HepG2 (cell line): ENCODE results near the gene HIRA. TPM values are rescaled to one million over a fixed set of nuclear protein-coding genes. Genes with fewer than 3 reads are reported as not detected.

ENCODE experiments used
- ATAC-seq: fragments of 200-7000 bp; cut with Tn5 transposase; 3 replicates; pipeline ENCODE4 v1.9.1; 2020; ENCODE audit warnings: mild to moderate bottlenecking, moderate library complexity
- BruUV-seq: library from RNA; stranded (reverse); fragments of 400-500 nt; replicated peaks from 2 replicates; lab custom pipeline; 2021; lab: Mats Ljungman, UMichigan
- CTCF ChIA-PET: fragments of 300-600 bp; formaldehyde crosslinking; extraction: SDS; loops from one replicate; lab custom pipeline; 2021; ENCODE audit warnings: low total read pairs, inconsistent platforms, low intra/inter-chr PET ratio; lab: Yijun Ruan, JAX
- POLR2A ChIA-PET: fragments of 350-600 bp; sonication (Branson Sonifier 250); formaldehyde crosslinking; loops from one replicate; lab custom pipeline; 2020; ENCODE audit warnings: antibody characterized with exemption, inconsistent platforms; lab: Yijun Ruan, JAX
- DNase-seq: peaks from one replicate; pipeline ENCODE4 v3.0.0-alpha.2; 2015; ENCODE audit warnings: low spot score
- FAIRE-seq: peaks from 3 replicates; lab custom pipeline; 2011; peaks lifted over from hg19 to GRCh38; lab: Jason Lieb, UNC
- H2AFZ ChIP-seq: one replicate; pipeline ENCODE4 v1.6.1; 2011; ENCODE audit warnings: low read length, inconsistent platforms
- H3K27ac ChIP-seq: fragments of 300-600 bp; 3 replicates; pipeline ENCODE4 v1.8.0; 2011; ENCODE audit warnings: mixed run types, mild to moderate bottlenecking, mixed read lengths, low read length, inconsistent platforms; ENCODE audit not compliant: insufficient read depth; ENCODE audit errors: extremely low read length
- H3K27me3 ChIP-seq, 2 experiments: fragments of 200-600 bp in 1 of 2; 2 replicates in 1 of 2; 3 replicates in 1 of 2; pipeline versions ENCODE4 v1.6.0 to v1.8.0; 2011; ENCODE audit warnings: low read length in 2 of 2, mild to moderate bottlenecking in 2 of 2, moderate library complexity in 2 of 2, inconsistent platforms in 1 of 2; ENCODE audit not compliant: insufficient read depth in 2 of 2, control insufficient read depth in 1 of 2
- H3K36me3 ChIP-seq, 2 experiments: fragments of 200-600 bp in 1 of 2; replicated peaks in 1 of 2; 2 replicates in 1 of 2; 3 replicates in 1 of 2; pipeline versions ENCODE4 v1.5.1 to v1.8.0; 2011; ENCODE audit warnings: low read length in 2 of 2, inconsistent platforms in 1 of 2; ENCODE audit not compliant: insufficient read depth in 2 of 2, control insufficient read depth in 1 of 2
- H3K4me1 ChIP-seq: 2 replicates; pipeline ENCODE4 v1.5.1; 2012; ENCODE audit warnings: low read length, inconsistent platforms; ENCODE audit not compliant: insufficient read depth
- H3K4me2 ChIP-seq: 2 replicates; pipeline ENCODE4 v1.6.0; 2011; ENCODE audit warnings: low read depth, low read length, inconsistent platforms
- H3K4me3 ChIP-seq, 3 experiments: fragments of 200-600 bp in 1 of 3; sonication (generic), shearing (Covaris generic) in 1 of 3; replicated peaks in 1 of 3; 2 replicates each; pipeline ENCODE4 v1.5.1; 2011 to 2016; ENCODE audit warnings: low read length in 3 of 3, inconsistent platforms in 2 of 3, low read depth in 2 of 3, mild to moderate bottlenecking in 2 of 3, control low read depth in 1 of 3, mixed read lengths in 1 of 3; ENCODE audit not compliant: insufficient read depth in 1 of 3
- H3K79me2 ChIP-seq: one replicate; pipeline ENCODE4 v1.6.1; 2011; ENCODE audit warnings: low read length, inconsistent platforms; ENCODE audit not compliant: insufficient read depth
- H3K9ac ChIP-seq: 2 replicates; pipeline ENCODE4 v1.6.0; 2011; ENCODE audit warnings: mild to moderate bottlenecking, low read depth, low read length, inconsistent platforms; ENCODE audit not compliant: insufficient read depth
- H3K9me3 ChIP-seq: 2 replicates; pipeline ENCODE4 v1.5.1; 2012; ENCODE audit warnings: mild to moderate bottlenecking, low read length
- H4K20me1 ChIP-seq: 2 replicates; pipeline ENCODE4 v1.6.0; 2011; ENCODE audit warnings: inconsistent platforms, mild to moderate bottlenecking, low read length, moderate library complexity; ENCODE audit not compliant: insufficient read depth
- E2F5 ChIP-seq: sonication (generic); formaldehyde crosslinking; conservative IDR thresholded peaks from 2 replicates; pipeline ENCODE4 v1.4.0; 2020; ENCODE audit warnings: missing genetic modification reagents
- GTF2F1 ChIP-seq: fragments of 150-350 bp; IDR thresholded peaks from 2 replicates; pipeline ENCODE4 v1.6.1; 2014; ENCODE audit warnings: low read length
- HHEX ChIP-seq: IDR thresholded peaks from 2 replicates; pipeline ENCODE4 v1.6.1; 2016; ENCODE audit warnings: control low read depth
- HIC2 ChIP-seq: sonication (generic); formaldehyde crosslinking; IDR thresholded peaks from 2 replicates; pipeline ENCODE4 v1.9.0; 2022; ENCODE audit warnings: low read depth, missing genetic modification reagents
- MATR3 ChIP-seq: sonication (generic); formaldehyde crosslinking; IDR thresholded peaks from 2 replicates; pipeline ENCODE4 v1.4.0; 2020; ENCODE audit warnings: missing genetic modification reagents
- NFKBIZ ChIP-seq: IDR thresholded peaks from 2 replicates; pipeline ENCODE4 v1.6.1; 2018; ENCODE audit warnings: missing genetic modification reagents, missing compliant biosample characterization
- NR3C1 ChIP-seq: sonication (generic); formaldehyde crosslinking; IDR thresholded peaks from 2 replicates; pipeline ENCODE4 v1.4.0; 2020; ENCODE audit warnings: missing genetic modification reagents
- NRL ChIP-seq: sonication (generic); formaldehyde crosslinking; IDR thresholded peaks from 2 replicates; pipeline ENCODE4 v1.5.0; 2020; ENCODE audit warnings: missing genetic modification reagents, mild to moderate bottlenecking, moderate library complexity, borderline replicate concordance
- RNF219 ChIP-seq: sonication (generic); formaldehyde crosslinking; IDR thresholded peaks from 2 replicates; pipeline ENCODE4 v1.5.0; 2020; ENCODE audit warnings: mild to moderate bottlenecking, missing genetic modification reagents
- SAP130 ChIP-seq: IDR thresholded peaks from 2 replicates; pipeline ENCODE4 v1.6.1; 2016; ENCODE audit warnings: low read depth
- SMAD3 ChIP-seq: sonication (generic); formaldehyde crosslinking; IDR thresholded peaks from 2 replicates; pipeline ENCODE4 v1.4.0; 2020; ENCODE audit warnings: missing genetic modification reagents
- SRSF9 ChIP-seq: fragments of 200-400 bp; formaldehyde crosslinking; IDR thresholded peaks from 2 replicates; pipeline ENCODE4 v1.6.1; 2018; ENCODE audit warnings: borderline replicate concordance, mild to moderate bottlenecking, low read depth, low read length; ENCODE audit not compliant: insufficient read depth, poor library complexity, severe bottlenecking
- ZFP36L1 ChIP-seq: sonication (generic); formaldehyde crosslinking; IDR thresholded peaks from 2 replicates; pipeline ENCODE4 v1.8.0; 2022; ENCODE audit warnings: mild to moderate bottlenecking, missing genetic modification reagents, moderate library complexity
- ZFP37 ChIP-seq: sonication (generic); formaldehyde crosslinking; IDR thresholded peaks from 2 replicates; pipeline ENCODE4 v1.4.0; 2020; ENCODE audit warnings: missing genetic modification reagents, borderline replicate concordance
- ZKSCAN8 ChIP-seq: IDR thresholded peaks from 2 replicates; pipeline ENCODE4 v1.6.1; 2016; ENCODE audit warnings: borderline replicate concordance, missing genetic modification reagents, missing compliant biosample characterization
- ZNF263 ChIP-seq: sonication (generic); formaldehyde crosslinking; IDR thresholded peaks from 2 replicates; pipeline ENCODE4 v1.4.0; 2020; ENCODE audit warnings: missing genetic modification reagents
- in situ Hi-C: cut with HindIII; loops from 2 replicates; pipeline ENCODE4 v1.10.0; 2017; ENCODE audit warnings: low pct_unique_long_range_greater_than_20kb; ENCODE audit not compliant: extremely low pct_ligation_motif_present
- intact Hi-C: fragments of 100-400 bp; cut with micrococcal nuclease; formaldehyde crosslinking; loops from one replicate; pipeline ENCODE4 v1.10.0; 2022; ENCODE audit not compliant: unreplicated experiment
- polyA plus RNA-seq, 8 experiments: library from polyadenylated mRNA; depleted of rRNA in 3 of 8; stranded (reverse) in 7 of 8; unstranded in 1 of 8; fragments of >200 nt; fragmentation: Illumina TruSeq in 4 of 8; extraction: Trizol in 4 of 8; gene quantifications; 2 replicates each; pipeline versions ENCODE4 v1.2.1 to v1.2.3, GENCODE V29; 2011 to 2016; ENCODE audit warnings: low read depth in 4 of 8, missing spikeins in 1 of 8, mixed read lengths in 1 of 8; ENCODE audit not compliant: insufficient read depth in 1 of 8
- total RNA-seq, 5 experiments: library from RNA; depleted of rRNA; stranded (reverse); fragments of >200 nt; fragmentation: Illumina TruSeq; extraction: Trizol; gene quantifications; 2 replicates each; pipeline ENCODE4 v1.2.3, GENCODE V29; 2016; ENCODE audit warnings: low read depth in 1 of 5

Gene HIRA
- total and polyA plus RNA-seq, 2 of the 13 experiments (the other 11 are each of a cell fraction or from before 2014, with no cell fraction given): 21.5 to 29.2 TPM

GRCh38 chr22:19319281-19319680 lies 112.3 kb downstream of the HIRA start:
- Histone ChIP-seq H3K27me3 (no peaks in the 10 kb centered on the region), H3K9me3 (peaks cover 24% of the 10 kb centered on the region), H3K79me2 (no peaks in the 10 kb centered on the region), H3K4me3 (no peak overlapping the region), H3K4me1 (no peaks in the 10 kb centered on the region), H3K36me3 (no peaks in the 10 kb centered on the region), H3K27ac (no peak overlapping the region), H2AFZ (no peak overlapping the region), H4K20me1 (no peaks in the 10 kb centered on the region), H3K9ac (no peak overlapping the region), H3K4me2 (no peak overlapping the region)
- CTCF ChIA-PET: no interaction called here
- POLR2A ChIA-PET: no interaction called here
- FAIRE-seq: no peak
- no peak for ATAC-seq
- no peak for TF ChIP-seq HHEX (CRISPR knock-in tag)
- no peak for TF ChIP-seq HIC2 (CRISPR knock-in tag)
- no peak for TF ChIP-seq ZFP36L1
- TF ChIP-seq SAP130: no peak
- TF ChIP-seq NFKBIZ: no peak
- TF ChIP-seq SMAD3 (CRISPR knock-in tag): no peak
- TF ChIP-seq SRSF9: no peak
- TF ChIP-seq NR3C1 (CRISPR knock-in tag): no peak
- no peak for TF ChIP-seq ZNF263 (CRISPR knock-in tag)
- no peak for TF ChIP-seq ZFP37
- no peak for TF ChIP-seq RNF219
- no peak for TF ChIP-seq NRL
- TF ChIP-seq ZKSCAN8 (CRISPR knock-in tag): no peak
- no peak for TF ChIP-seq E2F5 (CRISPR knock-in tag)
- no peak for TF ChIP-seq MATR3 (CRISPR knock-in tag)
- no peak for TF ChIP-seq GTF2F1
- in situ Hi-C loops (no loop called here), intact Hi-C loops (no loop called here)
- DNase-seq: no peak
- no TSS peak for BruUV-seq
